Fibroblast of skin of left quadriceps (primary cell): ENCODE measurements around the gene TWSG1.
A peak's percentile ranks its signal among the peaks of the same experiment; 100 is the strongest.
"Not testable (repeated sequence)": the region's sequence is repeated elsewhere in the genome, so short reads cannot be mapped to it uniquely, and the experiment has no call there.

Experiments used
- DNase-seq, 2 experiments: peaks; one replicate each; pipeline ENCODE4 v3.0.0-alpha.2; 2013; ENCODE audit warnings: low read depth in 2 of 2

The TWSG1 gene

GRCh38 chr18:9334973-9335696 is 562 bp downstream of the TWSG1 start:
- peak; percentile 15 to 22 for DNase-seq

- no peak for DNase-seq
These were observed 1.1 kb downstream of the TWSG1 start for GRCh38 chr18:9335697-9336045.

GRCh38 chr18:9336827-9337226 is 2.3 kb downstream of the TWSG1 start:
- no peak for DNase-seq

GRCh38 chr18:9337873-9338272 is 3.3 kb downstream of the TWSG1 start:
- DNase-seq = peak in 1 of 2 experiments; percentile 17

GRCh38 chr18:9340472-9340871 is 5.9 kb downstream of the TWSG1 start:
- no peak for DNase-seq

GRCh38 chr18:9343577-9343976 is 9.0 kb downstream of the TWSG1 start:
- DNase-seq = no peak

GRCh38 chr18:9346775-9347174 is 12.2 kb downstream of the TWSG1 start:
- DNase-seq = no peak

- DNase-seq = peak in 1 of 2 experiments; percentile 8
These were observed 13.6 kb downstream of the TWSG1 start for GRCh38 chr18:9348079-9348671.

- no peak for DNase-seq
These were observed 14.2 kb downstream of the TWSG1 start for GRCh38 chr18:9348766-9349165.

GRCh38 chr18:9353596-9353995 is 19.0 kb downstream of the TWSG1 start:
- no peak for DNase-seq

GRCh38 chr18:9354256-9354655 is 19.7 kb downstream of the TWSG1 start:
- DNase-seq = no peak

- no peak for DNase-seq
These were observed 22.4 kb downstream of the TWSG1 start for GRCh38 chr18:9356976-9357375.

GRCh38 chr18:9359796-9360195 is 25.2 kb downstream of the TWSG1 start:
- no peak for DNase-seq

- DNase-seq = no peak
These were observed 26.6 kb downstream of the TWSG1 start for GRCh38 chr18:9361191-9361590.

- no peak for DNase-seq
These were observed 28.3 kb downstream of the TWSG1 start for GRCh38 chr18:9362869-9363268.

GRCh38 chr18:9364242-9364641 is 29.7 kb downstream of the TWSG1 start:
- DNase-seq = no peak

- no peak for DNase-seq
These were observed 30.8 kb downstream of the TWSG1 start for GRCh38 chr18:9365406-9365805.

- DNase-seq = no peak
These were observed 31.6 kb downstream of the TWSG1 start for GRCh38 chr18:9366126-9366714.

- not testable (repeated sequence) for DNase-seq
These were observed 38.7 kb downstream of the TWSG1 start for GRCh38 chr18:9373254-9373653.

GRCh38 chr18:9379118-9379517 is 44.5 kb downstream of the TWSG1 start:
- DNase-seq = no peak

GRCh38 chr18:9380101-9380500 is 45.5 kb downstream of the TWSG1 start:
- DNase-seq = no peak

GRCh38 chr18:9380621-9381395 is 46.2 kb downstream of the TWSG1 start:
- DNase-seq = peak; percentile 32 to 36

GRCh38 chr18:9386879-9387278 is 52.3 kb downstream of the TWSG1 start:
- no peak for DNase-seq
